Adrenal gland (tissue), 12 donors: Measurements from ENCODE around the gene NSMF. TPM values are rescaled to one million over a fixed set of nuclear protein-coding genes. Genes with fewer than 3 reads are reported as not detected.

Experiments
- DNase-seq, 7 donors: peaks; one replicate each; pipeline ENCODE4 v3.0.0-alpha.2; 2019 to 2020
- H3K27ac ChIP-seq, 5 donors: fragments of 200-600 bp; sonication (generic) in 4 of 5; 1 replicate in 3 of 5; 2 replicates in 2 of 5; pipeline versions ENCODE4 v1.5.1 to v1.8.0; 2016 to 2020; ENCODE audit warnings: mild to moderate bottlenecking in 1 of 5
- H3K27me3 ChIP-seq: fragments of 200-600 bp; 2 replicates; pipeline ENCODE4 v1.8.0; 2021
- H3K36me3 ChIP-seq, 2 donors: fragments of 200-600 bp; replicated peaks in 1 of 2; 1 replicate in 1 of 2; 2 replicates in 1 of 2; pipeline versions ENCODE4 v1.5.1 to v1.8.0; 2018 to 2022
- H3K4me1 ChIP-seq, 2 donors: fragments of 200-600 bp; replicated peaks in 1 of 2; 1 replicate in 1 of 2; 2 replicates in 1 of 2; pipeline versions ENCODE4 v1.5.1 to v1.8.0; 2018 to 2021
- H3K4me3 ChIP-seq, 4 donors: fragments of 200-600 bp; sonication (generic) in 3 of 4; one replicate each; pipeline ENCODE4 v1.5.1; 2016 to 2018
- H3K9me3 ChIP-seq, 3 donors: fragments of 200-600 bp; sonication (generic) in 1 of 3; replicated peaks in 1 of 3; 1 replicate in 2 of 3; 2 replicates in 1 of 3; pipeline versions ENCODE4 v1.5.1 to v1.8.0; 2016 to 2021
- CTCF ChIP-seq, 6 experiments: fragments of 450-650 bp in 4 of 6; fragments of 200-600 bp in 2 of 6; sonication (generic) in 1 of 6; IDR thresholded peaks; 1 replicate in 5 of 6; 2 replicates in 1 of 6; pipeline versions ENCODE4 v1.5.1 to v1.8.0; 2016 to 2021; ENCODE audit warnings: antibody characterized with exemption in 6 of 6, mild to moderate bottlenecking in 2 of 6, moderate library complexity in 1 of 6
- POLR2A ChIP-seq, 2 donors: fragments of 450-650 bp; IDR thresholded peaks; one replicate each; pipeline ENCODE4 v1.6.1; 2017; ENCODE audit warnings: antibody characterized with exemption in 2 of 2, mild to moderate bottlenecking in 2 of 2, moderate library complexity in 1 of 2
- WGBS, 4 donors: extraction: QIAGEN DNeasy Blood & Tissue Kit in 2 of 4; methylation state at CpG; one replicate each; pipeline versions ENCODE4 v1.1.5 to v1.1.7; 2013 to 2017; 5-methylcytosine and 5-hydroxymethylcytosine counted together
- intact Hi-C, 2 donors: fragments of 100-400 bp; cut with DNase I; formaldehyde crosslinking; loops; one replicate each; pipeline versions ENCODE4 v1.14.1 to v1.15.0; 2022 to 2023
- polyA plus RNA-seq, 3 donors: library from polyadenylated mRNA; stranded (reverse); fragments of 200-250 nt in 2 of 3; fragments of 350-450 nt in 1 of 3; fragmentation: Illumina TruSeq in 1 of 3; extraction: RNeasy Lipid Tissue Mini Kit (QIAGEN cat#74804) in 1 of 3; gene quantifications; one replicate each; pipeline ENCODE4 v1.2.3, GENCODE V29; 2013 to 2014
- total RNA-seq, 9 donors: library from RNA; depleted of rRNA in 4 of 9; stranded (reverse); fragments of >200 nt in 4 of 9; fragments of 120-200 nt in 1 of 9; fragmentation: NEBNext Ultra II Directional in 1 of 9; extraction: Animal tissue kit (Norgen Biotek cat#: 25700) in 1 of 9; gene quantifications; one replicate each; pipeline versions ENCODE4 v1.1.0 to v1.2.4, GENCODE V29; 2013 to 2023
- donor health status: healthy with polysubstance abuse.
- donor health status: Bipolar disorder and iron deficiency.
- donor health status: DM: yes; HTN: yes; CAD: no.
- donor health status: DM: no; HTN: no; CAD: no.
- donor health status: DM: no; HTN: no; CAD: no.
- donor health status: DM: yes; HTN: yes; CAD: no.

The NSMF gene
- total and polyA plus RNA-seq, 12 donors: 8.7 to 118 (median 25.9) TPM

DNA sequence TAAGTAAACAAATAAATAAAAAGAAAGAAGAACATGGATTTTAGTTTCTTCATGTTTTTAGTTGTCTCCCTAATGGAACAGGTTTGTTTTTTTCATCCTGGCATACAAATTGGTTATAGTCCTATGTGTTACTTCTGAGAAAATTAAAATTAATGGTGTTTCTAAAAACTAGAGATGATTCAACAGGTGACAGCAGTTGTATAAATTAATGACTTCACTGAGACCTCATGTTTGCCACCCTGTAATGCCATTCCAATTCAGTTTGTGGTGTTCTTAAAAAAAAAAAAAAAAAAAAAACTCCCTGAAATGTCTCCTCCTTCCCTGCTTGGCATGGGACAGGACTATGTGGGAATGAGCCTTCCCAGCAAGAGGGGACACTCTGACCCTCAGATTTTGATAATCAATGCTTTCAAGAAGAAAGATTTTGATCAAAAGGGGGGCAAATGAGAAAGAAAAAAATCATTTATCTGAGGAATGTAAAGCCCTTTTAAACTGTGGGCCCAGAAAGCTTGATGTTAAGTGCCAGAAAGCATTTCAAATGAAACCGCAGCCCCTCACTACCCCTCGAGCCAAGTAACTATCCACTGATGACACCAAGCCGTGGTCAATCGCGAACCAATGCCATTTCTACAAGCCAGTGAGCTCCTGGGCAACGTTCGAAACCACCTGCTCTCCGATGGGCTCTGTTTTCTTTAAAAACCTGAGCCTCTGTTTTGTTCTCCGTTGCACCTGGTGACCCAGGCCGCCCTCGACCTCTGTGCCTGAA lies 37.1 kb downstream of the NSMF start:
- H3K4me1 ChIP-seq: peaks cover 0 to 19% of the 10 kb centered on the region in 2 donors
- no peak for TF ChIP-seq POLR2A (IDR thresholded peaks at IDR 0.05)
- no peak for TF ChIP-seq CTCF (IDR thresholded peaks at IDR 0.05)
- peak overlapping the region in 2 of 5 donors; percentile 52 to 86 for H3K27ac ChIP-seq
- intact Hi-C loops: loop anchor here in 1 of 2 donors (2.0 kb wide), 1 partner anchor 23 kb away; no protein-coding TSS in a partner anchor
- no peaks in the 10 kb centered on the region for H3K36me3 ChIP-seq
- WGBS, 4 donors: 2 to 4% (median 3%) methylated on average over 11 of the region's 11 CpGs
- peak overlapping the region; percentile 39 to 98 (median 75) for H3K4me3 ChIP-seq
- DNase-seq: no peak
- no peaks in the 10 kb centered on the region for H3K27me3 ChIP-seq
- no peaks in the 10 kb centered on the region for H3K9me3 ChIP-seq

DNA sequence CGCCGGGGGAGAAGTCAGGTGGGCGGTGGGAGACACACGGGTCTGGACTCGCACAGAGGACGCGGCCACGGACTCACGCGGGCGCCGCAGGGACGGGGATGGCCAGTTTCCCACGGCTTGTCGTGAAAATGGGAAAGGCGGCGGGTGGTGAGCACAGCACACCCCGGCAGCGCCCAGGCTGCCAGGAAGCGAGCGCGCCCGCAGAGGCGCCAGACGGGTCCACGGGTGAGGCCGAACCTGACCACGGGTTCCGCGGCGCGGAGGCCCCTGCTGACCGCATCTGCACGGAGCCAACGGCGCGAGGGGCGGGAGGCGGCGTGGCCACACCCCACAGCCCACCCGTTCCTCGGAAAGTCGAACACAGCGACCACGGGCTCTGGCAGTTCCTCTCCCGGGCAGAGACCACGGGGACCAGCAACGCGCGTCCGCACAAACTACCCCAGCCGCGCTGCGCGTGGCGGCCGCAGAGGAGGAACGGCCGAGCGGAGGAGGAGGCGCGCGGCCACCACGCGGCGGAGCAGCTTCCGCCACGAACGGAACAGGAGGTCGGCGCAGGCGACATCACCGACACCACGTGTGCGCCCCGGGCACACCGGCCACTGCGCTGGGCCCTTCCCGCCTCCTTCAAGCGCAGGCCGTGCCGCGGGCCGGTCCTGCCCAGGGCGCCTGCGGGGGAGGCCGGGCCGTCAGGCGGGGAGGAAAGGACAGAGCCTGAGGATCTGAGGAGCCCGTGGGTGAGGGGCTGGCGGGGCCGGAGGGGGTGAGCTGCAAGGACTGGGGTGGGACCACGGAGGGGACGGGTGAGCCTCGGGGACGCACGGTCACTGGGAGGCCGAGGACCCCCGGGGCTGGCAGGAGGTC lies 41.7 kb downstream of the NSMF start:
- WGBS, 4 donors: 79 to 94% (median 87%) methylated on average over 86 to 99 of the region's 99 CpGs
- no peak overlapping the region for H3K4me3 ChIP-seq
- TF ChIP-seq POLR2A (IDR thresholded peaks at IDR 0.05) (no peak), CTCF (IDR thresholded peaks at IDR 0.05) (no peak)
- no peaks in the 10 kb centered on the region for H3K9me3 ChIP-seq
- no peaks in the 10 kb centered on the region for H3K27me3 ChIP-seq
- intact Hi-C loops: no loop called here
- H3K27ac ChIP-seq: no peak overlapping the region
- H3K36me3 ChIP-seq: no peaks in the 10 kb centered on the region
- no peak for DNase-seq
- peaks cover under 1 to 14% of the 10 kb centered on the region in 2 donors for H3K4me1 ChIP-seq

- DNase-seq: no peak
- 87 to 97% (median 92%) methylated on average over 25 to 45 of the region's 45 CpGs for WGBS, 4 donors
- Histone ChIP-seq H3K4me3 (no peak overlapping the region), H3K36me3 (no peaks in the 10 kb centered on the region), H3K4me1 (peaks cover 8 to 15% of the 10 kb centered on the region in 2 donors), H3K27ac (no peak overlapping the region), H3K27me3 (no peaks in the 10 kb centered on the region), H3K9me3 (no peaks in the 10 kb centered on the region)
- TF ChIP-seq CTCF (IDR thresholded peaks at IDR 0.05) (no peak), POLR2A (IDR thresholded peaks at IDR 0.05) (no peak)
- intact Hi-C loops: no loop called here
These were observed 42.5 kb downstream of the NSMF start for GRCh38 chr9:137416563-137417151.

DNA sequence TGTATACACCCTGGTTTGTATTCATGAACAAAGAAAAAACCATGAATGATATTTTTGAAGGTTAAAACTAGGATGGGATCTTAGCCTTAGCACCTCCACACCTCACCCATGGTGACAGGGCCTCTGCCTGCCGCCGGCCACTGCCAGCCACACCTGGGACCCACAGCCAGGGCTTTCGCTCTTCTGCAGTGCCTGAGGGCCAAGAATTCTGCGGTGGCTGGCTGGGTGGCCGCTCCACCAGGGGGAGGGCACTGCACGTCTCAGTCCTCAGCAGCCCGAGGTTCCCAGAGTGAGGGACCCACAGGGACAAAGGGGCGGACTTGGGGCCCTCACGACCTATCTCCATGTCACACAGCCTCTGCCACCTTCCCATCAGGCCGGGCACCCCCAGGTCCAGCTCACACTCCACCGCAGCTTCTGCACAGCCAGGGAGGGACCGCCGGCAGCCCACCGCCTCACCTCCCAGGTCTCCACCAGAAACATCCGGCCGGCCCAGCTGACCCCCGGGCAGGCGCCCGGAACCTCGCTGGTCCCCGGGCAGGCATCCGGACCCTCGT lies 43.0 kb downstream of the NSMF start:
- 90 to 96% (median 94%) methylated on average over 12 to 23 of the region's 23 CpGs for WGBS, 4 donors
- Histone ChIP-seq H3K9me3 (no peaks in the 10 kb centered on the region), H3K27ac (no peak overlapping the region), H3K27me3 (no peaks in the 10 kb centered on the region), H3K36me3 (no peaks in the 10 kb centered on the region), H3K4me1 (peaks cover 14 to 15% of the 10 kb centered on the region in 2 donors), H3K4me3 (no peak overlapping the region)
- TF ChIP-seq CTCF (IDR thresholded peaks at IDR 0.05) (no peak), POLR2A (IDR thresholded peaks at IDR 0.05) (no peak)
- no peak for DNase-seq
- intact Hi-C loops: no loop called here
